GM23248 (cell line): Measurements from ENCODE around the gene NSMF.

ENCODE experiments used
- EZH2 ChIP-seq: fragments of 200-600 bp; sonication (generic); IDR thresholded peaks from 2 replicates; pipeline ENCODE4 v1.6.1; 2018; ENCODE audit warnings: antibody characterized with exemption, mild to moderate bottlenecking; ENCODE audit not compliant: insufficient read depth, poor library complexity, severe bottlenecking
- EZH2phosphoT487 ChIP-seq: fragments of 200-600 bp; sonication (generic); IDR thresholded peaks from 2 replicates; pipeline ENCODE4 v1.6.1; 2018; ENCODE audit warnings: antibody characterized with exemption, moderate library complexity, mild to moderate bottlenecking, low read depth; ENCODE audit not compliant: insufficient read depth

DNA sequence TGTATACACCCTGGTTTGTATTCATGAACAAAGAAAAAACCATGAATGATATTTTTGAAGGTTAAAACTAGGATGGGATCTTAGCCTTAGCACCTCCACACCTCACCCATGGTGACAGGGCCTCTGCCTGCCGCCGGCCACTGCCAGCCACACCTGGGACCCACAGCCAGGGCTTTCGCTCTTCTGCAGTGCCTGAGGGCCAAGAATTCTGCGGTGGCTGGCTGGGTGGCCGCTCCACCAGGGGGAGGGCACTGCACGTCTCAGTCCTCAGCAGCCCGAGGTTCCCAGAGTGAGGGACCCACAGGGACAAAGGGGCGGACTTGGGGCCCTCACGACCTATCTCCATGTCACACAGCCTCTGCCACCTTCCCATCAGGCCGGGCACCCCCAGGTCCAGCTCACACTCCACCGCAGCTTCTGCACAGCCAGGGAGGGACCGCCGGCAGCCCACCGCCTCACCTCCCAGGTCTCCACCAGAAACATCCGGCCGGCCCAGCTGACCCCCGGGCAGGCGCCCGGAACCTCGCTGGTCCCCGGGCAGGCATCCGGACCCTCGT is 43.0 kb downstream of the NSMF start:
- TF ChIP-seq EZH2 (no peak), EZH2phosphoT487 (no peak)
